ENCODE data around the gene EMILIN2.
"Not testable (repeated sequence)": the region's sequence is repeated elsewhere in the genome, so short reads cannot be mapped to it uniquely, and the experiment has no call there.

Gene EMILIN2

GRCh38 chr18:2847317-2848246 lies 776 bp downstream of the EMILIN2 start:
- Histone ChIP-seq H3K4me1 (ENCODE audit: control insufficient read depth, insufficient read depth, low read length) (peaks cover 16% of the 10 kb centered on the region), H3K27me3 (replicated peaks; ENCODE audit: control insufficient read depth, insufficient read depth, low read length) (no peaks in the 10 kb centered on the region), H3K36me3 (ENCODE audit: control insufficient read depth, insufficient read depth, low read length, severe bottlenecking) (no peaks in the 10 kb centered on the region), H3K9ac (ENCODE audit: low read length) (peak overlapping the region; percentile 85), H3K4me3 (ENCODE audit: low read length) (peak overlapping the region; percentile 85), H3K9me3 (ENCODE audit: control insufficient read depth, low read length) (no peaks in the 10 kb centered on the region)
- peak; percentile 48 for DNase-seq (ENCODE audit: low read depth)

- H3K27me3 ChIP-seq (replicated peaks; ENCODE audit: control insufficient read depth, insufficient read depth, low read length) = no peaks in the 10 kb centered on the region
- H3K9ac ChIP-seq (ENCODE audit: low read length) = peak overlapping the region; percentile 65
- DNase-seq (ENCODE audit: low read depth) = peak; percentile 36
- no peaks in the 10 kb centered on the region for H3K9me3 ChIP-seq (ENCODE audit: control insufficient read depth, low read length)
- H3K36me3 ChIP-seq (ENCODE audit: control insufficient read depth, insufficient read depth, low read length, severe bottlenecking) = no peaks in the 10 kb centered on the region
- H3K4me1 ChIP-seq (ENCODE audit: control insufficient read depth, insufficient read depth, low read length) = peaks cover 16% of the 10 kb centered on the region
- peak overlapping the region; percentile 85 for H3K4me3 ChIP-seq (ENCODE audit: low read length)
Observed at GRCh38 chr18:2848247-2849246, 1.7 kb downstream of the EMILIN2 start.

- Histone ChIP-seq H3K4me1 (ENCODE audit: control insufficient read depth, insufficient read depth, low read length) (peaks cover 33% of the 10 kb centered on the region), H3K36me3 (ENCODE audit: control insufficient read depth, insufficient read depth, low read length, severe bottlenecking) (no peaks in the 10 kb centered on the region), H3K4me3 (ENCODE audit: low read length) (no peak overlapping the region), H3K9me3 (ENCODE audit: control insufficient read depth, low read length) (no peaks in the 10 kb centered on the region), H3K9ac (ENCODE audit: low read length) (no peak overlapping the region), H3K27me3 (replicated peaks; ENCODE audit: control insufficient read depth, insufficient read depth, low read length) (no peaks in the 10 kb centered on the region)
- no peak for DNase-seq (ENCODE audit: low read depth)
Observed at GRCh38 chr18:2850816-2851215, 4.0 kb downstream of the EMILIN2 start.

GRCh38 chr18:2851771-2852170 lies 5.0 kb downstream of the EMILIN2 start:
- Histone ChIP-seq H3K36me3 (ENCODE audit: control insufficient read depth, insufficient read depth, low read length, severe bottlenecking) (no peaks in the 10 kb centered on the region), H3K9me3 (ENCODE audit: control insufficient read depth, low read length) (no peaks in the 10 kb centered on the region), H3K9ac (ENCODE audit: low read length) (no peak overlapping the region), H3K27me3 (replicated peaks; ENCODE audit: control insufficient read depth, insufficient read depth, low read length) (no peaks in the 10 kb centered on the region), H3K4me1 (ENCODE audit: control insufficient read depth, insufficient read depth, low read length) (peaks cover 36% of the 10 kb centered on the region), H3K4me3 (ENCODE audit: low read length) (no peak overlapping the region)
- no peak for DNase-seq (ENCODE audit: low read depth)

GRCh38 chr18:2852460-2852859 lies 5.7 kb downstream of the EMILIN2 start:
- H3K9ac ChIP-seq (ENCODE audit: low read length); H3K36me3 ChIP-seq (ENCODE audit: control insufficient read depth, insufficient read depth, low read length, severe bottlenecking); H3K27me3 ChIP-seq (replicated peaks; ENCODE audit: control insufficient read depth, insufficient read depth, low read length); DNase-seq (ENCODE audit: low read depth); H3K9me3 ChIP-seq (ENCODE audit: control insufficient read depth, low read length); H3K4me3 ChIP-seq (ENCODE audit: low read length): not testable (repeated sequence)
- peaks cover 42% of the 10 kb centered on the region for H3K4me1 ChIP-seq (ENCODE audit: control insufficient read depth, insufficient read depth, low read length)

- H3K36me3 ChIP-seq (ENCODE audit: control insufficient read depth, insufficient read depth, low read length, severe bottlenecking) = no peaks in the 10 kb centered on the region
- H3K9me3 ChIP-seq (ENCODE audit: control insufficient read depth, low read length) = no peaks in the 10 kb centered on the region
- H3K4me1 ChIP-seq (ENCODE audit: control insufficient read depth, insufficient read depth, low read length) = peaks cover 41% of the 10 kb centered on the region
- no peaks in the 10 kb centered on the region for H3K27me3 ChIP-seq (replicated peaks; ENCODE audit: control insufficient read depth, insufficient read depth, low read length)
- H3K4me3 ChIP-seq (ENCODE audit: low read length) = no peak overlapping the region
- H3K9ac ChIP-seq (ENCODE audit: low read length) = no peak overlapping the region
- DNase-seq (ENCODE audit: low read depth) = no peak
Observed at GRCh38 chr18:2853173-2853925, 6.5 kb downstream of the EMILIN2 start.

- DNase-seq (ENCODE audit: low read depth) = no peak
- no peaks in the 10 kb centered on the region for H3K27me3 ChIP-seq (replicated peaks; ENCODE audit: control insufficient read depth, insufficient read depth, low read length)
- H3K4me1 ChIP-seq (ENCODE audit: control insufficient read depth, insufficient read depth, low read length) = peaks cover 35% of the 10 kb centered on the region
- no peaks in the 10 kb centered on the region for H3K36me3 ChIP-seq (ENCODE audit: control insufficient read depth, insufficient read depth, low read length, severe bottlenecking)
- peak overlapping the region; percentile 60 for H3K4me3 ChIP-seq (ENCODE audit: low read length)
- no peaks in the 10 kb centered on the region for H3K9me3 ChIP-seq (ENCODE audit: control insufficient read depth, low read length)
- H3K9ac ChIP-seq (ENCODE audit: low read length) = peak overlapping the region; percentile 67
Observed at GRCh38 chr18:2853926-2854664, 7.3 kb downstream of the EMILIN2 start.

GRCh38 chr18:2854875-2855274 lies 8.1 kb downstream of the EMILIN2 start:
- DNase-seq (ENCODE audit: low read depth) = peak; percentile 23
- peak overlapping the region; percentile 60 for H3K4me3 ChIP-seq (ENCODE audit: low read length)
- H3K9me3 ChIP-seq (ENCODE audit: control insufficient read depth, low read length) = no peaks in the 10 kb centered on the region
- no peaks in the 10 kb centered on the region for H3K36me3 ChIP-seq (ENCODE audit: control insufficient read depth, insufficient read depth, low read length, severe bottlenecking)
- H3K4me1 ChIP-seq (ENCODE audit: control insufficient read depth, insufficient read depth, low read length) = peaks cover 35% of the 10 kb centered on the region
- no peaks in the 10 kb centered on the region for H3K27me3 ChIP-seq (replicated peaks; ENCODE audit: control insufficient read depth, insufficient read depth, low read length)
- peak overlapping the region; percentile 67 for H3K9ac ChIP-seq (ENCODE audit: low read length)

- no peak overlapping the region for H3K4me3 ChIP-seq (ENCODE audit: low read length)
- H3K9me3 ChIP-seq (ENCODE audit: control insufficient read depth, low read length) = no peaks in the 10 kb centered on the region
- peaks cover 35% of the 10 kb centered on the region for H3K4me1 ChIP-seq (ENCODE audit: control insufficient read depth, insufficient read depth, low read length)
- H3K36me3 ChIP-seq (ENCODE audit: control insufficient read depth, insufficient read depth, low read length, severe bottlenecking) = no peaks in the 10 kb centered on the region
- no peaks in the 10 kb centered on the region for H3K27me3 ChIP-seq (replicated peaks; ENCODE audit: control insufficient read depth, insufficient read depth, low read length)
- peak overlapping the region; percentile 76 for H3K9ac ChIP-seq (ENCODE audit: low read length)
- no peak for DNase-seq (ENCODE audit: low read depth)
Observed at GRCh38 chr18:2855560-2856350, 8.9 kb downstream of the EMILIN2 start.

Measured in adipocyte (in vitro differentiated cells).